RWPE2 (cell line): Measurements from ENCODE around the gene IL27RA.
A peak's percentile ranks its signal among the peaks of the same experiment; 100 is the strongest.
"Not testable (repeated sequence)": the region's sequence is repeated elsewhere in the genome, so short reads cannot be mapped to it uniquely, and the experiment has no call there.

ENCODE experiments used
- ATAC-seq: fragments of 200-7000 bp; cut with Tn5 transposase; 3 replicates; pipeline ENCODE4 v1.9.1; 2021; ENCODE audit warnings: low read depth
- DNase-seq: peaks from one replicate; pipeline ENCODE4 v3.0.0-alpha.2; 2020; ENCODE audit warnings: low spot score
- H3K27ac ChIP-seq: fragments of 450-650 bp; 2 replicates; pipeline ENCODE4 v1.5.1; 2017; ENCODE audit warnings: mild to moderate bottlenecking; ENCODE audit not compliant: poor library complexity, severe bottlenecking
- H3K27me3 ChIP-seq: fragments of 250-450 bp; sonication (Bioruptor Pico); 2 replicates; pipeline ENCODE4 v1.5.1; 2021; ENCODE audit warnings: mild to moderate bottlenecking, moderate library complexity; ENCODE audit not compliant: insufficient read depth, poor library complexity, severe bottlenecking
- H3K36me3 ChIP-seq: fragments of 250-450 bp; sonication (Bioruptor Pico); 2 replicates; pipeline ENCODE4 v1.5.1; 2020; ENCODE audit warnings: low read depth, mild to moderate bottlenecking, moderate library complexity
- H3K4me1 ChIP-seq: fragments of 250-450 bp; sonication (Bioruptor Pico); 2 replicates; pipeline ENCODE4 v1.5.1; 2021; ENCODE audit warnings: mild to moderate bottlenecking, moderate library complexity; ENCODE audit not compliant: insufficient read depth, poor library complexity, severe bottlenecking
- H3K4me3 ChIP-seq: fragments of 250-450 bp; sonication (Bioruptor Pico); 2 replicates; pipeline ENCODE4 v1.5.1; 2021; ENCODE audit warnings: mild to moderate bottlenecking, moderate library complexity; ENCODE audit not compliant: severe bottlenecking
- H3K9me3 ChIP-seq: fragments of 250-450 bp; sonication (Bioruptor Pico); 2 replicates; pipeline ENCODE4 v1.5.1; 2021; ENCODE audit warnings: mild to moderate bottlenecking, moderate library complexity; ENCODE audit not compliant: severe bottlenecking
- CTCF ChIP-seq: fragments of 450-650 bp; IDR thresholded peaks from one replicate; pipeline ENCODE4 v1.5.1; 2017; ENCODE audit warnings: mild to moderate bottlenecking, moderate library complexity; ENCODE audit not compliant: poor library complexity, severe bottlenecking

The IL27RA gene

DNA sequence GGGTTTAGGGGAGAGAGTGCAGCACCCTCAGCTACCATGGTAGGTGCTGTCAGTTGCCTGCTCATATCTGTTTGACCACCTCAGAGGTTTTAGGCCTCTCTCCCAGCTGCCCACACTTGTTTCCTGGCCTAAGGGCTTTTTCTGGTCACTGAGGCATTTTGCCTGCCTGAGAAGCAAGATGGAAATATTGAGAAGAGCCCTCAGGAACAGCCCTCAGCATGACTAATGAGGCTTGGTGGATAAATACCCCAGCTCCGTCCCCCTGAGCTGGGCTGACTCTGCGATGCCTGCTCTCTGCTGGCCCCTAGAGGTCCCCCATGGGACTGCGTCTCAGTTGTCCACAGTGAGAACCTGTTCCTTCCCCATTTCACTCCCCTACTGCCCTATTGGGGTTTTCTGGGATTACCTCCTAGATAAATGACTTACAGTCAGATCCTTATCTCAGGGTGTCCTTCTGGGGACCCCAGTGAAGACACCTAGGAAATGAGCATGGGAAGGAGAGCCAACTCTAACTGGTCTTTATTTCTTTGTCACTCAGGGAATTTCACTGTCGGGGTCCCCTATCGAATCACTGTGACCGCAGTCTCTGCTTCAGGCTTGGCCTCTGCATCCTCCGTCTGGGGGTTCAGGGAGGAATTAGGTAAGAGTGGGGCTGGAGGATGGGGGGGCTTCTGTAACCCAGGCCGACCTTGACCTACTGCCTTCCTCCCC lies 17.0 kb downstream of the IL27RA start:
- ATAC-seq, result peak; percentile 46; the same call in 2 of the 3 replicates
- TF ChIP-seq CTCF, result peak; percentile 69
- H3K27ac ChIP-seq, result no peak overlapping the region
- no peaks in the 10 kb centered on the region for H3K9me3 ChIP-seq
- no peaks in the 10 kb centered on the region for H3K4me1 ChIP-seq
- no peak overlapping the region for H3K4me3 ChIP-seq
- H3K27me3 ChIP-seq, result no peaks in the 10 kb centered on the region
- H3K36me3 ChIP-seq, result no peaks in the 10 kb centered on the region
- no peak for DNase-seq

DNA sequence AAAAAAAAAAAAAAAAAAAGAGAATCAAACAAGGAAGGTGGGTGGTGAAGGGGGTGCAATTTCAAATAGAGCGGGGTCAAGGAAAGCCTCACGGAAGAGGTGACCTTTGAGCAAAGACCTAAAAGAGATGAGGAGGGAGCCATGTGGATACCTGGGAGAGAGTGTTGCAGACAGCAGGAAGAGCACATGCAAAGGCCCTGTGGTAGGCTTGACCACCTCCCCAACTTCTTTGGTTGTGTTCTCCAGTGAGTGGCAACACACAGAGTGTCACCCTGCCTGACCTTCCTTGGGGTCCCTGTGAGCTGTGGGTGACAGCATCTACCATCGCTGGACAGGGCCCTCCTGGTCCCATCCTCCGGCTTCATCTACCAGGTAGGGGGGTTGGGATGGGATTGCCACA lies 18.9 kb downstream of the IL27RA start:
- DNase-seq, result no peak
- no peaks in the 10 kb centered on the region for H3K36me3 ChIP-seq
- no peaks in the 10 kb centered on the region for H3K9me3 ChIP-seq
- H3K27me3 ChIP-seq, result no peaks in the 10 kb centered on the region
- no peak overlapping the region for H3K27ac ChIP-seq
- no peak for TF ChIP-seq CTCF
- H3K4me3 ChIP-seq, result no peak overlapping the region
- ATAC-seq, result no peak
- no peaks in the 10 kb centered on the region for H3K4me1 ChIP-seq

- H3K9me3 ChIP-seq, H3K4me3 ChIP-seq, H3K27ac ChIP-seq, H3K27me3 ChIP-seq, H3K4me1 ChIP-seq, ATAC-seq, DNase-seq, H3K36me3 ChIP-seq: not testable (repeated sequence)
Observed at GRCh38 chr19:14050961-14051360, 19.4 kb downstream of the IL27RA start.

- H3K27ac ChIP-seq, result no peak overlapping the region
- H3K4me3 ChIP-seq, result no peak overlapping the region
- no peaks in the 10 kb centered on the region for H3K4me1 ChIP-seq
- DNase-seq (no peak), ATAC-seq (no peak)
- no peaks in the 10 kb centered on the region for H3K36me3 ChIP-seq
- H3K9me3 ChIP-seq, result no peaks in the 10 kb centered on the region
- TF ChIP-seq CTCF, result no peak
- H3K27me3 ChIP-seq, result no peaks in the 10 kb centered on the region
Observed at GRCh38 chr19:14051980-14052379, 20.4 kb downstream of the IL27RA start.

DNA sequence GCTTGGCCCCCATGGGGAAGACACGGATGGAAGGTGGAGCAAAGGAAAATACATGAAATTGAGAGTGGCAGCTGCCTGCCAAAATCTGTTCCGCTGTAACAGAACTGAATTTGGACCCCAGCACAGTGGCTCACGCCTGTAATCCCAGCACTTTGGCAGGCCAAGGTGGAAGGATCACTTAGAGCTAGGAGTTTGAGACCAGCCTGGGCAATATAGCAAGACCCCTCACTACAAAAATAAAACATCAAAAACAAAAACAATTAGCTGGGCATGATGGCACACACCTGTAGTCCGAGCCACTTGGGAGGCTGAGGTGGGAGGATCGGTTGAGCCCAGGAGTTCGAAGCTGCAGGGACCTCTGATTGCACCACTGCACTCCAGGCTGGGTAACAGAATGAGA lies 20.9 kb downstream of the IL27RA start:
- ATAC-seq (no peak), DNase-seq (no peak)
- no peaks in the 10 kb centered on the region for H3K27me3 ChIP-seq
- no peak for TF ChIP-seq CTCF
- H3K27ac ChIP-seq, result no peak overlapping the region
- H3K9me3 ChIP-seq, result no peaks in the 10 kb centered on the region
- no peaks in the 10 kb centered on the region for H3K4me1 ChIP-seq
- no peak overlapping the region for H3K4me3 ChIP-seq
- no peaks in the 10 kb centered on the region for H3K36me3 ChIP-seq
